AG10803 (cell line): ENCODE results near the gene GAREM1.

Experiments used
- DNase-seq: peaks from one replicate; pipeline ENCODE4 v3.0.0; 2010; ENCODE audit warnings: low read depth
- H3K4me3 ChIP-seq: 2 replicates; pipeline ENCODE4 v1.5.1; 2011; ENCODE audit warnings: mild to moderate bottlenecking, low read length, control low read depth
- TF ChIP-seq, protein P1 (sequence below): conservative IDR thresholded peaks from 2 replicates; pipeline ENCODE4 v1.5.1; 2011; ENCODE audit warnings: mild to moderate bottlenecking, low read length, control low read depth, inconsistent platforms

The GAREM1 gene

GRCh38 chr18:32286749-32287148 lies 183.9 kb downstream of the GAREM1 start:
- no peak for DNase-seq
- H3K4me3 ChIP-seq = no peak overlapping the region
- TF ChIP-seq, protein P1, sequence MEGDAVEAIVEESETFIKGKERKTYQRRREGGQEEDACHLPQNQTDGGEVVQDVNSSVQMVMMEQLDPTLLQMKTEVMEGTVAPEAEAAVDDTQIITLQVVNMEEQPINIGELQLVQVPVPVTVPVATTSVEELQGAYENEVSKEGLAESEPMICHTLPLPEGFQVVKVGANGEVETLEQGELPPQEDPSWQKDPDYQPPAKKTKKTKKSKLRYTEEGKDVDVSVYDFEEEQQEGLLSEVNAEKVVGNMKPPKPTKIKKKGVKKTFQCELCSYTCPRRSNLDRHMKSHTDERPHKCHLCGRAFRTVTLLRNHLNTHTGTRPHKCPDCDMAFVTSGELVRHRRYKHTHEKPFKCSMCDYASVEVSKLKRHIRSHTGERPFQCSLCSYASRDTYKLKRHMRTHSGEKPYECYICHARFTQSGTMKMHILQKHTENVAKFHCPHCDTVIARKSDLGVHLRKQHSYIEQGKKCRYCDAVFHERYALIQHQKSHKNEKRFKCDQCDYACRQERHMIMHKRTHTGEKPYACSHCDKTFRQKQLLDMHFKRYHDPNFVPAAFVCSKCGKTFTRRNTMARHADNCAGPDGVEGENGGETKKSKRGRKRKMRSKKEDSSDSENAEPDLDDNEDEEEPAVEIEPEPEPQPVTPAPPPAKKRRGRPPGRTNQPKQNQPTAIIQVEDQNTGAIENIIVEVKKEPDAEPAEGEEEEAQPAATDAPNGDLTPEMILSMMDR = no peak

- no peak overlapping the region for H3K4me3 ChIP-seq
- TF ChIP-seq, protein P1 = no peak
- DNase-seq = no peak
Measured at GRCh38 chr18:32284284-32284683, 186.4 kb downstream of the GAREM1 start.

DNA sequence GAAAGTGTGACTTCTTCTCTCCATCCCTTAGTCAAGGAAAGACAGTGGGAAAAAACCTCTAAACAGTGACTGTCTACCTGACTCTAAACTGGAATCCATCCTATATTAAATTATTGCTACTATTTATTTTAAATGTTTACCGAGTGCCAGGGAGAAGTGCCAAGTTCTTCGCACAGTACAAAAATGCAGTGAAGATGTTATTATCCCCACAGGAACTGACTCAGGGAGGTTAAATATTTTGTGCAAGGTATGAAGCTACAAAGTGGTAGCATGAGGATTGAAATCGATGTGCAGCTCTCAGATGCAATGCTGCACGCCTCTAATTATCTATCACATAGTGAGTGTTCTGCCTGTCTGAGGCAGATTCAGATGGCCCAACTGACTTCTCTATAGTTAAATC lies 189.8 kb downstream of the GAREM1 start:
- no peak for DNase-seq
- H3K4me3 ChIP-seq = no peak overlapping the region
- TF ChIP-seq, protein P1 = no peak

DNA sequence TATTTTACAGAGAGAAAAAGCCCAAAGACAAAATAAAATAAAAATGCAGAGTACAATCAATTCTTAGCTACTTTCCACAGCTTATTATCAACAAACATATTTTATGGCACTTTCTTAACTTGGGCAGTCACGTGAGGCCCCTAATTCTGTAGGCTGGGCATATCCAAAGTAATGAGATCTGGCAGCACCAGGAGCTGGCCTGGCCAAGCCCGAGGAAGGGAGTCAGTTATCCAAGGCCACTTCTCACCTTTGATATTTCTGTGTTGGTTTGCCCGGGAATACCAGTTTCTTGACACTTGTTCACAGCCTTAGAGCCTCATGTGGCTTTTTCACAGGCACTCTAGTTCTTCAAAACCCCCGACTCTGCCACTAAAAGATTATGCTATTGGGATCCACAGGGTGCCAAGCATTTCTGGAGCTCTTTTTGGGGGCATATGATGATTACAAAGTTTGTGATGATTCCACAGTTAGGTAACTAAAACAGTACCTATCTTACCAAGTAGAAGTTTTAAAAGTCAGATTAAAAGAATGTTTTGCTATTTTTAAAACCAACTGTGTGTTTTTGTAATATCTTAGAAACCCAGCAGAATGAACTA lies 190.4 kb downstream of the GAREM1 start:
- no peak for DNase-seq
- no peak overlapping the region for H3K4me3 ChIP-seq
- TF ChIP-seq, protein P1 = no peak

GRCh38 chr18:32278177-32278799 lies 192.4 kb downstream of the GAREM1 start:
- TF ChIP-seq, protein P1 = no peak

GRCh38 chr18:32277549-32277948 lies 193.1 kb downstream of the GAREM1 start:
- no peak overlapping the region for H3K4me3 ChIP-seq
- TF ChIP-seq, protein P1 = no peak
- DNase-seq = no peak

More at GRCh38 chr18:32278177-32278799, 192.4 kb downstream of the GAREM1 start:
- DNase-seq = no peak
- no peak overlapping the region for H3K4me3 ChIP-seq

DNA sequence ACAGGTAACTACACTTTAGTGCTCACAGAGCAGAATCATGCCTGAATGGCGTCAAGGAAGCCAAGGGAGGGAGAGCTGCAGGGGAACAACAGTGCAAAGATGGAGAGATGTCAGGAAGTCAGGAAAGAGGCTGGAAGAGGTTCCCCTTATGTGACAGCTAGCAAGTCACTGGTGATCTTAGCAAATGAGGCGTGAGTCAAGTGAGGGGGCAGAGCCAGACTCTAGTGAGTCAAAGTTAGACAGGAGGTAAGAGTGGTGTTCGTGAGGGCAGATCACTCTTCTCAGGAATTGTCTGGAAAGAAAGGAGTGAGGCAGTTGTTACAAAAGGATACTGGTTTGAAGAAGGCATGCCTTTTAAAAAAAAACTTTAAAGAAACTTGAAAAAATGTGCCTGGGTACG lies 193.8 kb downstream of the GAREM1 start:
- no peak overlapping the region for H3K4me3 ChIP-seq
- TF ChIP-seq, protein P1 = no peak
- no peak for DNase-seq
